NCI-H1105 treated with DMSO at 0.1 percent for 48 hours (cell line): Measurements from ENCODE around the gene DSG4.
"Not testable (repeated sequence)": the region's sequence is repeated elsewhere in the genome, so short reads cannot be mapped to it uniquely, and the experiment has no call there.

Source experiments
- DNase-seq: peaks from one replicate; lab custom pipeline; 2025; lab: John Stamatoyannopoulos, UW

DSG4 gene

GRCh38 chr18:31376477-31376876 is at the start of gene DSG4:
Gene DSG4, plus strand, starts transcription at chr18:31376777. Its CDS starts 135 bp downstream, at chr18:31376912.
- no peak for DNase-seq

- DNase-seq, result no peak
These were observed 46.7 kb upstream of the DSG4 start for GRCh38 chr18:31329787-31330438.

- DNase-seq, result no peak
These were observed 33.1 kb upstream of the DSG4 start for GRCh38 chr18:31343454-31343853.

GRCh38 chr18:31353336-31353735 is 23.2 kb upstream of the DSG4 start:
- not testable (repeated sequence) for DNase-seq

- DNase-seq, result no peak
These were observed 21.6 kb upstream of the DSG4 start for GRCh38 chr18:31354990-31355389.

GRCh38 chr18:31356025-31356424 is 20.6 kb upstream of the DSG4 start:
- no peak for DNase-seq

GRCh38 chr18:31364190-31364589 is 12.4 kb upstream of the DSG4 start:
- DNase-seq, result no peak

- DNase-seq, result no peak
These were observed 7.1 kb upstream of the DSG4 start for GRCh38 chr18:31369478-31369877.

GRCh38 chr18:31371989-31372388 is 4.6 kb upstream of the DSG4 start:
- no peak for DNase-seq

- no peak for DNase-seq
These were observed 2.9 kb upstream of the DSG4 start for GRCh38 chr18:31373641-31374040.

GRCh38 chr18:31380912-31381311 is 4.3 kb downstream of the DSG4 start:
- DNase-seq, result no peak

GRCh38 chr18:31382107-31382506 is 5.5 kb downstream of the DSG4 start:
- DNase-seq, result no peak

GRCh38 chr18:31386741-31387140 is 10.2 kb downstream of the DSG4 start:
- no peak for DNase-seq

GRCh38 chr18:31393286-31393685 is 16.7 kb downstream of the DSG4 start:
- DNase-seq, result no peak

GRCh38 chr18:31396796-31397612 is 20.4 kb downstream of the DSG4 start:
- no peak for DNase-seq

- DNase-seq, result no peak
These were observed 21.6 kb downstream of the DSG4 start for GRCh38 chr18:31398191-31398590.

- DNase-seq, result no peak
These were observed 22.9 kb downstream of the DSG4 start for GRCh38 chr18:31399306-31400032.

- DNase-seq, result no peak
These were observed 24.8 kb downstream of the DSG4 start for GRCh38 chr18:31401156-31402025.

GRCh38 chr18:31402026-31402373 is 25.4 kb downstream of the DSG4 start:
- no peak for DNase-seq

GRCh38 chr18:31403409-31403808 is 26.8 kb downstream of the DSG4 start:
- DNase-seq, result no peak

GRCh38 chr18:31407649-31408048 is 31.1 kb downstream of the DSG4 start:
- no peak for DNase-seq

- DNase-seq, result no peak
These were observed 32.7 kb downstream of the DSG4 start for GRCh38 chr18:31409276-31409675.
